GM04503 (cell line): ENCODE measurements around the gene LY86.

Experiments used
- DNase-seq: peaks from one replicate; pipeline ENCODE4 v3.0.0-alpha.2; 2012; ENCODE audit warnings: low read depth

LY86 gene

GRCh38 chr6:6623553-6623952 is 35.0 kb downstream of the LY86 start:
- DNase-seq, result no peak

GRCh38 chr6:6624269-6624990 is 35.9 kb downstream of the LY86 start:
- no peak for DNase-seq

GRCh38 chr6:6626187-6626586 is 37.7 kb downstream of the LY86 start:
- DNase-seq, result no peak

GRCh38 chr6:6629402-6629801 is 40.9 kb downstream of the LY86 start:
- DNase-seq, result peak; percentile 3

- no peak for DNase-seq
These were observed 42.5 kb downstream of the LY86 start for GRCh38 chr6:6631053-6631452.

- DNase-seq, result peak; percentile 5
These were observed 43.2 kb downstream of the LY86 start for GRCh38 chr6:6631534-6632276.

GRCh38 chr6:6633898-6634734 is 45.6 kb downstream of the LY86 start:
- DNase-seq, result no peak

- DNase-seq, result no peak
These were observed 46.2 kb downstream of the LY86 start for GRCh38 chr6:6634735-6635075.

- DNase-seq, result no peak
These were observed 46.8 kb downstream of the LY86 start for GRCh38 chr6:6635291-6635690.

GRCh38 chr6:6635869-6636268 is 47.3 kb downstream of the LY86 start:
- DNase-seq, result no peak

GRCh38 chr6:6639572-6639971 is 51.1 kb downstream of the LY86 start:
- no peak for DNase-seq

GRCh38 chr6:6640926-6641325 is 52.4 kb downstream of the LY86 start:
- no peak for DNase-seq

- no peak for DNase-seq
These were observed 54.9 kb downstream of the LY86 start for GRCh38 chr6:6643398-6643797.

GRCh38 chr6:6645261-6645917 is 56.9 kb downstream of the LY86 start:
- no peak for DNase-seq

GRCh38 chr6:6646384-6646783 is 57.9 kb downstream of the LY86 start:
- DNase-seq, result no peak

- DNase-seq, result no peak
These were observed 58.3 kb downstream of the LY86 start for GRCh38 chr6:6646859-6647258.

- DNase-seq, result no peak
These were observed 60.3 kb downstream of the LY86 start for GRCh38 chr6:6648692-6649343.

- DNase-seq, result no peak
These were observed 61.4 kb downstream of the LY86 start for GRCh38 chr6:6649824-6650349.

- DNase-seq, result no peak
These were observed 62.3 kb downstream of the LY86 start for GRCh38 chr6:6650839-6651238.

- no peak for DNase-seq
These were observed 62.8 kb downstream of the LY86 start for GRCh38 chr6:6651335-6651734.

- no peak for DNase-seq
These were observed 64.4 kb downstream of the LY86 start for GRCh38 chr6:6652932-6653331.
